Testis (tissue), 2 donors: ENCODE data around the gene ERMARD.

Experiments
- CTCF ChIP-seq, 3 experiments: fragments of 450-650 bp in 2 of 3; fragments of 200-600 bp in 1 of 3; sonication (generic) in 1 of 3; IDR thresholded peaks; one replicate each; pipeline ENCODE4 v1.5.1; 2016 to 2019; ENCODE audit warnings: antibody characterized with exemption in 3 of 3, mild to moderate bottlenecking in 2 of 3, moderate library complexity in 1 of 3
- POLR2A ChIP-seq: fragments of 450-650 bp; IDR thresholded peaks from one replicate; pipeline ENCODE4 v1.6.1; 2017; ENCODE audit warnings: antibody characterized with exemption, mild to moderate bottlenecking, moderate library complexity

DNA sequence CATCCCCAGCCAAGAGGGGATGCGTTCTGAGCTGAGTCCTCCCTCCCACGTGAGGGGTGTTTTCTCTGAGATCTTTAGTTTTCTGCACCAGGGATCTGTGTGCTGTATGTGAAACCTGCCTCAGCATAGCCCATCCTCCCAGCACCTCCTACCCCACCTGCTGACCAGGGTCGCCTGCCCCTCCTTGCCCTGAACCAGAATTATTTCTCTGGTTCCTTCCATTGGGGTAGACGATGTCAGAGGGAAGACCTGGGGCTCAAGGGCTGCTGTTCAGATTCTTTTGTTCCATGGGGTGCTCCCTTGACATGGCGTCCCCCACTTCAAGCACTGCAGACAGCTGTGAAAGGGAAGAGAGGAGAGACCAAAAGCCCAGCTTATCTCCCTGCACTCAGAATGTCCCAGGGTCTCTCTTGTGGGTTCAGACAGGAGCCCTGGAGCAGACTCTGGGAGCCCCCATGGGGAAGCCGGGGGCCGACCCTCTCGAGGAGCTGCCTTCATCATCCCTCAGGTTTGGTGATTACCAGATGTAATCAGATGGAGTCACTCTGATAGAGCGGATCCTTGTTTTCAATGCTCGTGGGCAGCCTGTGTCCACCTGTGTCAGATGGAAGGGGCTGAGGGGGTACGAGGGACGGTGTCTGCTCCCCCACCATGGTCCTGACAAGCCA is 74.3 kb downstream of the ERMARD start:
- TF ChIP-seq CTCF (IDR thresholded peaks at IDR 0.05) = no peak
- no peak for TF ChIP-seq POLR2A
